Tibial nerve (tissue), 4 donors: ENCODE results near the gene HCK. TPM values are rescaled to one million over a fixed set of nuclear protein-coding genes. Genes with fewer than 3 reads are reported as not detected.

Experiments
- DNase-seq, 2 donors: peaks; one replicate each; pipeline ENCODE4 v3.0.0-alpha.2; 2019; ENCODE audit warnings: low spot score in 2 of 2
- H3K27ac ChIP-seq, 4 donors: fragments of 200-600 bp; sonication (generic) in 3 of 4; one replicate each; pipeline ENCODE4 v1.5.1; 2017 to 2019; ENCODE audit warnings: mild to moderate bottlenecking in 1 of 4
- H3K27me3 ChIP-seq, 2 donors: fragments of 200-600 bp; sonication (generic) in 1 of 2; one replicate each; pipeline versions ENCODE4 v1.5.1 to v1.6.0; 2017 to 2019
- H3K36me3 ChIP-seq, 3 donors: fragments of 200-600 bp; sonication (generic); one replicate each; pipeline ENCODE4 v1.5.1; 2018 to 2019
- H3K4me1 ChIP-seq, 4 donors: fragments of 200-600 bp; sonication (generic) in 3 of 4; one replicate each; pipeline ENCODE4 v1.5.1; 2017 to 2019
- H3K4me3 ChIP-seq, 4 donors: fragments of 200-600 bp; sonication (generic) in 3 of 4; one replicate each; pipeline ENCODE4 v1.5.1; 2017 to 2019; ENCODE audit warnings: mild to moderate bottlenecking in 1 of 4, moderate library complexity in 1 of 4
- H3K9me3 ChIP-seq, 4 donors: fragments of 200-600 bp; sonication (generic) in 3 of 4; one replicate each; pipeline ENCODE4 v1.5.1; 2017 to 2019
- CTCF ChIP-seq, 5 experiments: fragments of 200-600 bp in 3 of 5; fragments of 450-650 bp in 2 of 5; sonication (generic) in 3 of 5; IDR thresholded peaks; one replicate each; pipeline ENCODE4 v1.5.1; 2016 to 2019; ENCODE audit warnings: antibody characterized with exemption in 5 of 5, mild to moderate bottlenecking in 3 of 5, moderate library complexity in 2 of 5
- EP300 ChIP-seq, 2 donors: sonication (generic); formaldehyde crosslinking; IDR thresholded peaks; one replicate each; pipeline ENCODE4 v1.6.1; 2017; ENCODE audit warnings: antibody characterized with exemption in 2 of 2, mild to moderate bottlenecking in 1 of 2
- POLR2A ChIP-seq, 2 donors: fragments of 450-650 bp; IDR thresholded peaks; one replicate each; pipeline ENCODE4 v1.6.1; 2017; ENCODE audit warnings: antibody characterized with exemption in 2 of 2, mild to moderate bottlenecking in 2 of 2, moderate library complexity in 2 of 2
- WGBS, 2 donors: methylation state at CpG; one replicate each; pipeline ENCODE4 v1.1.5; 2018; 5-methylcytosine and 5-hydroxymethylcytosine counted together
- total RNA-seq, 4 donors: library from RNA; depleted of rRNA; stranded (reverse); fragments of >200 nt; gene quantifications; one replicate each; pipeline ENCODE4 v1.1.0, GENCODE V29; 2016

The HCK gene
- total RNA-seq: 10 to 100 TPM; 10.5 to 47.4 (median 13.7) TPM

DNA sequence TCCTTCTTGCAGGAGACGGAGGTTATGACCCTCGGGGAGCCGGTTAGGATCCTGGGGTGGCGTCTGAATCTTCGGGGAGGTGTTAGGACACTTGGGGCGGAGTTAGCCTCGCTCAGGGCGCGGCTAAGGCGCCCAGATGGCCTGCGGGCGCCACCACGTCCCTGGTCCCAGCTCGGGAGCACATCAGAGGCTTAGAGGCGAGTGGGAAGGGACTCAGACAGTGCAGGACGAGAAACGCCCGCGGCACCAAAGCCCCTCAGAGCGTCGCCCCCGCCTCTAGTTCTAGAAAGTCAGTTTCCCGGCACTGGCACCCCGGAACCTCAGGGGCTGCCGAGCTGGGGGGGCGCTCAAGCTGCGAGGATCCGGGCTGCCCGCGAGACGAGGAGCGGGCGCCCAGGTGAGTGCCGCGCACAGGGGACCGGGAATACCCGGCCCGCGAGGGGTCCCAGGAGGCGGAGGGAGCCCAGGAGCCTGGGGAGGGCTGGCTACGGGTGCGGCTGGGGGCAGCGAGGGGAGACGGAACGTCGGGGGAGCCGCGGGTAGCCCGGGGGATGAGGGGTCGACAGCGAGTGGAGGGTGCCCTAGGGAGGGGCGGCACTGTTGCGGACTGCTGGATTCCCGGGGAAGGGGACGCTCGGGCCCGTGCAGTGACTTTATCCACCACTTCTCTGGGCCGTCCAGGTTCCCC, at the start of gene HCK:
HCK (plus strand) TSS at position 153 of the 688 bp plus-strand sequence.
- H3K4me1 ChIP-seq: peaks cover 0 to 24% (median 7%) of the 10 kb centered on the region in 4 donors
- DNase-seq: no peak
- TF ChIP-seq CTCF (IDR thresholded peaks at IDR 0.05) (no peak), EP300 (IDR thresholded peaks at IDR 0.05) (no peak), POLR2A (IDR thresholded peaks at IDR 0.05) (no peak)
- H3K4me3 ChIP-seq: peak within 1 kb of the TSS in 3 of 4 donors; percentile 33 to 50 (median 37)
- WGBS, 2 donors: 1 to 3% methylated on average over 20 to 41 of the region's 58 CpGs
- H3K36me3 ChIP-seq: no peaks in the 10 kb centered on the region
- peaks cover 0 to 72% of the 10 kb centered on the region in 2 donors for H3K27me3 ChIP-seq
- H3K9me3 ChIP-seq: no peaks in the 10 kb centered on the region
- peak within 1 kb of the TSS in 3 of 4 donors; percentile 34 to 65 (median 48) for H3K27ac ChIP-seq

DNA sequence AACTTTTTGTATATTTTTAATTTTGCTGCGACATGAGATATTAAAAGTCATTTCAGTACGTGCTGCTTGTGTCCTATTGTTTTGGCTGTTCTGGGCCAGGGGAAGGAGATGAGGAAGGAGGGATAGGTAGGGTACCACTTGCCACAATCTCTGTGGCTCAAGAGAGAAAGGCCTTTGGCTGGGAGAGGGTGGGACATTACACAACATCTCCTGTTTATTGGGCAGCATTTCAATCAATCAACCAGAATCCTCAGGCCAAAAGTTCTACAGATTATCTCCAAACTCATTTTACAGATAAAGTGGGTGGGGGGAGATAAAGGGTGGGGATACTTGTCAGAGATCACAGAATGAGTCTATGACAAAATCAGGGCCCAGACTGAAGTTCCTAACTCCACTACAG, 48.7 kb upstream of the HCK start:
- TF ChIP-seq CTCF (IDR thresholded peaks at IDR 0.05) (no peak), POLR2A (IDR thresholded peaks at IDR 0.05) (no peak), EP300 (IDR thresholded peaks at IDR 0.05) (no peak)

GRCh38 chr20:32004963-32005362, 47.1 kb upstream of the HCK start:
- no peak overlapping the region for H3K27ac ChIP-seq
- no peaks in the 10 kb centered on the region for H3K36me3 ChIP-seq
- no peak overlapping the region for H3K4me3 ChIP-seq
- no peak for DNase-seq
- no peaks in the 10 kb centered on the region for H3K9me3 ChIP-seq
- H3K27me3 ChIP-seq: peaks cover 0 to 5% of the 10 kb centered on the region in 2 donors
- TF ChIP-seq EP300 (IDR thresholded peaks at IDR 0.05) (no peak), CTCF (IDR thresholded peaks at IDR 0.05) (no peak), POLR2A (IDR thresholded peaks at IDR 0.05) (no peak)
- H3K4me1 ChIP-seq: peaks cover 0 to 10% (median 0%) of the 10 kb centered on the region in 4 donors

More for the DNA sequence above, 48.7 kb upstream of the HCK start:
- no peaks in the 10 kb centered on the region for H3K36me3 ChIP-seq
- 51 to 57% methylated on average over 2 of the region's 2 CpGs for WGBS, 2 donors
- DNase-seq: no peak
- peaks cover 0 to 10% (median 0%) of the 10 kb centered on the region in 4 donors for H3K4me1 ChIP-seq
- H3K4me3 ChIP-seq: no peak overlapping the region
- H3K9me3 ChIP-seq: no peaks in the 10 kb centered on the region
- H3K27ac ChIP-seq: no peak overlapping the region
- H3K27me3 ChIP-seq: peaks cover 0 to 3% of the 10 kb centered on the region in 2 donors

GRCh38 chr20:32006053-32006452, 46.0 kb upstream of the HCK start:
- Histone ChIP-seq H3K4me1 (peaks cover 0 to 10% (median 0%) of the 10 kb centered on the region in 4 donors), H3K36me3 (no peaks in the 10 kb centered on the region), H3K4me3 (no peak overlapping the region), H3K9me3 (no peaks in the 10 kb centered on the region), H3K27me3 (peaks cover 0 to 14% of the 10 kb centered on the region in 2 donors), H3K27ac (no peak overlapping the region)
- no peak for DNase-seq
- 86 to 89% methylated on average over 5 of the region's 5 CpGs for WGBS, 2 donors
- TF ChIP-seq EP300 (IDR thresholded peaks at IDR 0.05): no peak

DNA sequence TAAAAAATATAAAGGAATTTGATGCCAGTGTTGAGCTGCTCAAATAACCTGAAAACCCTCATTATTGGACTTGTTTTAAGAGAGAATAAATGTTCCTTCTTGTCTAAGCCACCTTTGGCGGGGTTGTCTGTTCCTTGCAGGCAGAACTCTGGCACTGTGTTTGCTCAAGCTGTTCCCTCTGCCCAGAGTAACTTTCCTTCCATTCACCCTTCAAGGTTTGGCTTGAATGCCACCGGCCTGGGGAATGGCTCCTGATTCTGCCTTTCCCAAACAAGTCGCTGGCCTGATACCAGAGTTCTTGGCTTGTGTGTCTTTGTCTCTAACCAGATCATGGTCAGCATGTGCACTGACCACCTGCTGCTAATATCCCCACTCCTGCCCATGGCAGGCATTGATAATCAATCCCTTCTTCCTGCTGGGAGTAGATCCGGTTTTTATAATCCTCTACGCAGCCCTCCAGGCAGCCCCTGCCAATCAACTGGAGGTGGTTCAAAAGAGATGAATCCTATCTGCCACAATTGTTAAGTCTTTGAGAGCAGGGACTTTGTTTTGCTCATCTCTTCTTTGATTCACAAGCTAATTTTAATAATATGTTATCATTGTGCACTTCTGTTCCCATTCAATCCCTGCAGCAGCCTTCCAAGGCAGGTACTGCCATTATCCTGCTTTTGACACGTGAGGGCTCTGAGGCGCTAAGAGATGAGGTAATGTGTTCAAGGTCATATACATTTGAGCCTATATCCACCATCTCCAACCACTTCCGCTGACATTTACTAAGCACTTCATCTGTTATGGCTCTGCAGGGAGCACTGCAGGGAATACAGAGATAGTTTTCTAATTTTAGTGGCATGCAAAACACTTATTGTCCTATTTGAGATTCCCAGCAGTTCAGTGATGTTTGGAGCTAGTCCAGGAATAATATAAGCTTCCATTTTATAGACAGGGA, 44.9 kb upstream of the HCK start:
- H3K9me3 ChIP-seq: no peaks in the 10 kb centered on the region
- no peaks in the 10 kb centered on the region for H3K36me3 ChIP-seq
- DNase-seq: no peak
- H3K27me3 ChIP-seq: peaks cover 0 to 21% of the 10 kb centered on the region in 2 donors
- WGBS, 2 donors: 47 to 51% methylated on average over 8 of the region's 8 CpGs
- H3K27ac ChIP-seq: no peak overlapping the region
- TF ChIP-seq EP300 (IDR thresholded peaks at IDR 0.05): no peak
- no peak for TF ChIP-seq POLR2A (IDR thresholded peaks at IDR 0.05)
- TF ChIP-seq CTCF (IDR thresholded peaks at IDR 0.05): no peak
- H3K4me3 ChIP-seq: no peak overlapping the region
- H3K4me1 ChIP-seq: peaks cover 0 to 10% (median 0%) of the 10 kb centered on the region in 4 donors
